ENCODE data around the gene DENND4C.

- no peak for TF ChIP-seq SIN3A (IDR thresholded peaks at IDR 0.05; ENCODE audit: borderline replicate concordance, insufficient read depth, low read length)
- no peak for TF ChIP-seq POLR2AphosphoS5 (IDR thresholded peaks at IDR 0.05; ENCODE audit: low read depth, low read length)
- TF ChIP-seq, protein P1, sequence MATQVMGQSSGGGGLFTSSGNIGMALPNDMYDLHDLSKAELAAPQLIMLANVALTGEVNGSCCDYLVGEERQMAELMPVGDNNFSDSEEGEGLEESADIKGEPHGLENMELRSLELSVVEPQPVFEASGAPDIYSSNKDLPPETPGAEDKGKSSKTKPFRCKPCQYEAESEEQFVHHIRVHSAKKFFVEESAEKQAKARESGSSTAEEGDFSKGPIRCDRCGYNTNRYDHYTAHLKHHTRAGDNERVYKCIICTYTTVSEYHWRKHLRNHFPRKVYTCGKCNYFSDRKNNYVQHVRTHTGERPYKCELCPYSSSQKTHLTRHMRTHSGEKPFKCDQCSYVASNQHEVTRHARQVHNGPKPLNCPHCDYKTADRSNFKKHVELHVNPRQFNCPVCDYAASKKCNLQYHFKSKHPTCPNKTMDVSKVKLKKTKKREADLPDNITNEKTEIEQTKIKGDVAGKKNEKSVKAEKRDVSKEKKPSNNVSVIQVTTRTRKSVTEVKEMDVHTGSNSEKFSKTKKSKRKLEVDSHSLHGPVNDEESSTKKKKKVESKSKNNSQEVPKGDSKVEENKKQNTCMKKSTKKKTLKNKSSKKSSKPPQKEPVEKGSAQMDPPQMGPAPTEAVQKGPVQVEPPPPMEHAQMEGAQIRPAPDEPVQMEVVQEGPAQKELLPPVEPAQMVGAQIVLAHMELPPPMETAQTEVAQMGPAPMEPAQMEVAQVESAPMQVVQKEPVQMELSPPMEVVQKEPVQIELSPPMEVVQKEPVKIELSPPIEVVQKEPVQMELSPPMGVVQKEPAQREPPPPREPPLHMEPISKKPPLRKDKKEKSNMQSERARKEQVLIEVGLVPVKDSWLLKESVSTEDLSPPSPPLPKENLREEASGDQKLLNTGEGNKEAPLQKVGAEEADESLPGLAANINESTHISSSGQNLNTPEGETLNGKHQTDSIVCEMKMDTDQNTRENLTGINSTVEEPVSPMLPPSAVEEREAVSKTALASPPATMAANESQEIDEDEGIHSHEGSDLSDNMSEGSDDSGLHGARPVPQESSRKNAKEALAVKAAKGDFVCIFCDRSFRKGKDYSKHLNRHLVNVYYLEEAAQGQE (IDR thresholded peaks at IDR 0.05; ENCODE audit: insufficient read depth in 1 of 2, low read depth in 2 of 2, low read length in 2 of 2): no peak
- TF ChIP-seq TAF1 (IDR thresholded peaks at IDR 0.05; ENCODE audit: borderline replicate concordance, insufficient read depth, low read length): no peak
Measured at GRCh38 chr9:19331877-19332276, 101.4 kb downstream of the DENND4C start.

All from PFSK-1 (cell line).